Psoas muscle (tissue), 8 donors: ENCODE data around the gene SDC1. TPM values are rescaled to one million over a fixed set of nuclear protein-coding genes. Genes with fewer than 3 reads are reported as not detected.
"Not testable (repeated sequence)": the region's sequence is repeated elsewhere in the genome, so short reads cannot be mapped to it uniquely, and the experiment has no call there.

Source experiments
- ATAC-seq, 4 donors: fragments of 200-7000 bp; cut with Tn5 transposase; one replicate each; pipeline ENCODE4 v1.9.1; 2020; ENCODE audit warnings: moderate library complexity in 3 of 4, mild to moderate bottlenecking in 2 of 4
- DNase-seq, 2 donors: peaks; one replicate each; pipeline ENCODE4 v3.0.0-alpha.2; 2020
- H3K27ac ChIP-seq: fragments of 200-600 bp; one replicate; pipeline ENCODE4 v1.8.0; 2022
- H3K27me3 ChIP-seq, 3 donors: fragments of 200-600 bp in 1 of 3; one replicate each; pipeline versions ENCODE4 v1.6.1 to v1.8.0; 2013 to 2022; ENCODE audit warnings: low read length in 2 of 3, mild to moderate bottlenecking in 2 of 3, moderate library complexity in 1 of 3; ENCODE audit not compliant: insufficient read depth in 3 of 3
- H3K36me3 ChIP-seq, 2 donors: fragments of 200-600 bp in 1 of 2; one replicate each; pipeline versions ENCODE4 v1.6.1 to v1.8.0; 2013 to 2022; ENCODE audit warnings: low read depth in 1 of 2, mild to moderate bottlenecking in 1 of 2, moderate library complexity in 1 of 2; ENCODE audit not compliant: insufficient read depth in 1 of 2
- H3K4me1 ChIP-seq: fragments of 200-600 bp; one replicate; pipeline ENCODE4 v1.8.0; 2022
- H3K4me3 ChIP-seq: fragments of 200-600 bp; one replicate; pipeline ENCODE4 v1.8.0; 2022; ENCODE audit warnings: mild to moderate bottlenecking
- H3K9me3 ChIP-seq: fragments of 200-600 bp; one replicate; pipeline ENCODE4 v1.8.0; 2022
- CTCF ChIP-seq: fragments of 200-600 bp; IDR thresholded peaks from one replicate; pipeline ENCODE4 v1.8.0; 2022; ENCODE audit warnings: antibody characterized with exemption
- WGBS, 3 donors: extraction: QIAGEN DNeasy Blood & Tissue Kit; methylation state at CpG; one replicate each; pipeline versions ENCODE4 v1.1.6 to v1.1.7; 2013; 5-methylcytosine and 5-hydroxymethylcytosine counted together
- intact Hi-C, 2 donors: fragments of 100-400 bp; cut with DNase I; formaldehyde crosslinking; loops; one replicate each; pipeline versions ENCODE4 v1.11.0 to v1.14.2; 2022
- polyA plus RNA-seq, 3 donors: library from polyadenylated mRNA; stranded (reverse); fragments of 200-250 nt; gene quantifications; one replicate each; pipeline ENCODE4 v1.2.3, GENCODE V29; 2013
- total RNA-seq, 4 donors: library from RNA; stranded (reverse); fragmentation: NEBNext Ultra II Directional in 2 of 4; extraction: Animal tissue kit (Norgen Biotek cat#: 25700) in 2 of 4; gene quantifications; one replicate each; pipeline versions ENCODE4 v1.2.1 to v1.2.4, GENCODE V29; 2021 to 2023
- donor health status: healthy with polysubstance abuse.
- donor health status: DM: no; HTN: no; CAD: no; lungs with moderate emphysema.
- donor health status: Bipolar disorder and iron deficiency.
- donor health status: healthy.
- donor health status: DM: yes; HTN: yes; CAD: no.
- donor health status: DM: no; HTN: no; CAD: no.
- donor health status: DM: no; HTN: no; CAD: no.
- donor health status: DM: yes; HTN: yes; CAD: no.

The SDC1 gene
- total and polyA plus RNA-seq, 7 donors: 0.07 to 0.38 (median 0.11) TPM; not detected in 1

- Histone ChIP-seq H3K27ac (no peak overlapping the region), H3K9me3 (no peaks in the 10 kb centered on the region), H3K36me3 (peaks cover 0 to 18% of the 10 kb centered on the region in 2 donors), H3K4me1 (no peaks in the 10 kb centered on the region), H3K4me3 (no peak overlapping the region), H3K27me3 (peaks cover 0 to 5% (median 3%) of the 10 kb centered on the region in 3 donors)
- DNase-seq: peak in 1 of 2 donors; percentile 39
- intact Hi-C loops: no loop called here
- TF ChIP-seq CTCF: no peak
- peak in 3 of 4 donors; percentile 18 to 31 (median 22) for ATAC-seq
- WGBS, 3 donors: 58 to 65% (median 60%) methylated on average over 9 of the region's 9 CpGs
Measured at GRCh38 chr2:20242727-20243377, 17.9 kb upstream of the SDC1 start.

- Histone ChIP-seq H3K36me3 (peaks cover 0 to 11% of the 10 kb centered on the region in 2 donors), H3K9me3 (no peaks in the 10 kb centered on the region), H3K27ac (no peak overlapping the region), H3K4me1 (no peaks in the 10 kb centered on the region), H3K27me3 (peaks cover 0 to 7% (median 3%) of the 10 kb centered on the region in 3 donors), H3K4me3 (no peak overlapping the region)
- ATAC-seq (peak in 1 of 4 donors; percentile 28), DNase-seq (no peak)
- peak; percentile 35 for TF ChIP-seq CTCF
- 43 to 50% (median 47%) methylated on average over 38 to 43 of the region's 43 CpGs for WGBS, 3 donors
- intact Hi-C loops: no loop called here
Measured at GRCh38 chr2:20241973-20242726, 17.2 kb upstream of the SDC1 start.

GRCh38 chr2:20240291-20240690 is 15.4 kb upstream of the SDC1 start:
- H3K4me3 ChIP-seq, intact Hi-C loops, H3K9me3 ChIP-seq, H3K36me3 ChIP-seq, H3K4me1 ChIP-seq, DNase-seq, ATAC-seq, H3K27me3 ChIP-seq, H3K27ac ChIP-seq: not testable (repeated sequence)
- 88 to 91% (median 90%) methylated on average over 6 of the region's 6 CpGs for WGBS, 3 donors

- H3K36me3 ChIP-seq: no peaks in the 10 kb centered on the region
- intact Hi-C loops: no loop called here
- no peak for TF ChIP-seq CTCF
- no peak for DNase-seq
- no peak overlapping the region for H3K4me3 ChIP-seq
- H3K4me1 ChIP-seq: no peaks in the 10 kb centered on the region
- H3K9me3 ChIP-seq: no peaks in the 10 kb centered on the region
- peaks cover 0 to 7% (median 1%) of the 10 kb centered on the region in 3 donors for H3K27me3 ChIP-seq
- ATAC-seq: no peak
- H3K27ac ChIP-seq: no peak overlapping the region
- WGBS, 3 donors: 73 to 76% (median 74%) methylated on average over 5 of the region's 5 CpGs
Measured at GRCh38 chr2:20236496-20236895, 11.6 kb upstream of the SDC1 start.

- Histone ChIP-seq H3K36me3 (no peaks in the 10 kb centered on the region), H3K4me1 (no peaks in the 10 kb centered on the region), H3K4me3 (no peak overlapping the region), H3K27me3 (peaks cover 0 to 7% (median 0%) of the 10 kb centered on the region in 3 donors), H3K27ac (no peak overlapping the region), H3K9me3 (no peaks in the 10 kb centered on the region)
- 74 to 79% (median 76%) methylated on average over 10 of the region's 10 CpGs for WGBS, 3 donors
- intact Hi-C loops: no loop called here
- DNase-seq (no peak), ATAC-seq (peak in 2 of 4 donors; percentile 17 to 40)
- TF ChIP-seq CTCF: no peak
Measured at GRCh38 chr2:20235655-20236305, 10.8 kb upstream of the SDC1 start.

GRCh38 chr2:20234597-20234996 is 9.7 kb upstream of the SDC1 start:
- H3K27ac ChIP-seq, intact Hi-C loops, H3K9me3 ChIP-seq, H3K4me1 ChIP-seq, DNase-seq, H3K27me3 ChIP-seq, ATAC-seq, H3K36me3 ChIP-seq, H3K4me3 ChIP-seq: not testable (repeated sequence)
- whole genome bisulfite sequencing, 3 donors: 54 to 59% (median 58%) methylated on average over 2 of the region's 2 CpGs
